ENCODE measurements around the gene AGAP5. TPM values are rescaled to one million over a fixed set of nuclear protein-coding genes. Genes with fewer than 3 reads are reported as not detected.
"Not testable (repeated sequence)": the region's sequence is repeated elsewhere in the genome, so short reads cannot be mapped to it uniquely, and the experiment has no call there.

AGAP5 gene
- polyA plus RNA-seq, 1 donor = 14.6 TPM

DNA sequence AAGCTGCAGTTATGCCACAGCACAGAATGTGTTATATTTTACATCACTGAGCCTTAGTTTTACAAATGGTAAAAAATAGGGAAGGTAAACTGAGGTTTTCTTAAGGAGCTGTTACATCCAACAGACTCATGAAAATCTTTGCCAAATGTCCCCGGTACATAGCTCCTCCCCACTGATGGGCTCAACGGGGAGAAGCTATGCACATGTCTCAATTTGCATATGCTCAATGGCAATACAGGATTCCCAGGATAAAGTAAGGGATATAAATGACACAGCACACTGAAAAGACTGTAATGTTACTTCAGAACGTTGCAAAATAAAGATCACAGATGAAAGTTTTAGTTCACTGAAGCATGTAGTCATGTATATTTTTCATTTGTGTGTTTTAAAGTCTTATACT lies 16.6 kb upstream of the AGAP5 start:
- not testable (repeated sequence) for DNase-seq

DNA sequence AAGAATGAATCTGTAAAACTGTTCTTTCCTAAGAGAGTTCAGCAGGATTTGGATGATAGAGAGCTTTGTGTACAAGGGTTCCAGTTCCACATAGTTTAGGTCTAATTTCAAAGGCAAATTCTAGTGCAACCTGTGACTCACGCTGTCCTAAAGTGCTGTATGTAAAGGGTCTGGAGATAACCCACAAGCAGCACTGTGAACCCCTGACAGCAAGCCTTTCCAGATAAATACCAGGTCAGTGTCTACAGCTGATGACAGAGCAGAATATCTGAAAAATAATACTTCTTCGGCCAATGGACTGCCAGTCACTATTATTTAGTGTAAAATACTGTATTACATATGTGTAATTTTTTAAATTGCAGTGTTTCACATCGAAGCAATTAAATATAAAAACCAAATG lies 16.0 kb upstream of the AGAP5 start:
- DNase-seq = not testable (repeated sequence)

DNA sequence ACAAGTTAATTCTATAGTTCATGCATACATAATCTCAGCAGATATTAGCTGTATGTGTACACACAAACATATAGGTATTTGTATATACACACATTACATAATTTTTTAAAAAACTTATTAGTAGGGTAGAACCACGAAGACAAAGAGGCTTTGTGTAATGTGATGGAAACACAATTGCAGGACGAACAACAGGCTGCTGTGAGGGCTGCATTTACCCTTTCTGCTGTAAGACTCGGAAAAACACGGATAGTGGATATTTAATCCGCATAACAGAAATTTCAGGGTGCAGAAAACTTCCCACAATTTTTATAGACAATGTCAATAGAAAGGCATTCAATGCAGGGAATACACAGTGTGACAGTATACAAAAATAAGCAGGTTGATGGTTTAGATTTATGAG lies 13.8 kb upstream of the AGAP5 start:
- not testable (repeated sequence) for DNase-seq

DNA sequence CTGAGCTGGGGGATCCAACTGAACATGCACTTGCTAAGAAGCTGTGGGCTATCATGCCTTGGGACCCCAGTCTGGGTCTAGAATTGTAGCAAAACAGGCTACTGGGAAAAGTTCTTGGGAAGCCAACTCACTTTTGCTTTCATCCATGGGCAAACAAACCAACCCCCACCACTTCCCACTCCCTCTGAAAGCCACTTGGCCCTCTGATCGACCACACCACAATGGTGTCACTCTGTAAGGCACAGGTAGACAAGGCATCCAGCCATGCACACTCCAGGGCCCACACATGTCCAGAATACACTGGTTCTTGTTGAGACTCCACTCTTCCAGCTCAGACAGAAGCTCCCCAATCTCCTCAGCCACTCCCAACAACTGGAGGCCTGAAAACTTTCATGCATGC lies 10.2 kb upstream of the AGAP5 start:
- not testable (repeated sequence) for DNase-seq

DNA sequence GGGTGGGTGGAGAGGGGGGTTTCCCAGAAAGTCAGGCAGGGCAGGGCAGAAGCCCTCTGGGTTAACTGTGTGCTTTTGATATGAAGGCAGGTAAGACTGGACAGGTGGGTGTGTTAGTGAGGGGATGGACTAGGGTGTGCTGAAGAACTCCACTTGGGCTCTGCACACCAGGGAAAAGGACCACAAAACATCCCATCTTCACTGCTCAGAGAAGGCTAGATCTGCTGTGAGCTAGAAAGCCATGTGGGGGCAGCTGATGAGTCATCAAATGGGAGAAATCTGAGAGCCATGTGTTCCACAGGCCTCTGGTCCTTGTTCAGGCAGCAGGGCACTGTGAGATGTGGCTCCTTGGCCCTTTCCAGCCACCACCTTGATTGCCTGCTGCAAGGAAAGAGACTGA lies 9.7 kb upstream of the AGAP5 start:
- not testable (repeated sequence) for DNase-seq

DNA sequence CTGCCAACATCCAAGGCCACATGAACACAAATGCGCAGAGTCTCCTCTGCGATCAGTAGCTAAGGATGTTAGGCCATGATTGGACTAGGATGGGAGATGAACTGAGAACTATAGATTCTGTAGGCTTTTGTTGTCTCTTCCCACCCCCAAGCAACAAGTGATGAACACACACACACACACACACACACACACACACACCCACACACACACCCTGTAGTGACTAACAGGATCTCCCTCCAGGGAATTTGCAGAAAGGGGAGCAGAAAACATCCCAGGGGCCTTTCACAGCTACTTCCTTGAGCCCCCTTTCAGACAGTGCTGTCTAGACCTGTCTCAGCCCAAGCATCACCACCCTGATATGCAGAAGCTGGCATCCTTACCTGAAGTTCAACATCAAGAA lies 8.6 kb upstream of the AGAP5 start:
- not testable (repeated sequence) for DNase-seq

DNA sequence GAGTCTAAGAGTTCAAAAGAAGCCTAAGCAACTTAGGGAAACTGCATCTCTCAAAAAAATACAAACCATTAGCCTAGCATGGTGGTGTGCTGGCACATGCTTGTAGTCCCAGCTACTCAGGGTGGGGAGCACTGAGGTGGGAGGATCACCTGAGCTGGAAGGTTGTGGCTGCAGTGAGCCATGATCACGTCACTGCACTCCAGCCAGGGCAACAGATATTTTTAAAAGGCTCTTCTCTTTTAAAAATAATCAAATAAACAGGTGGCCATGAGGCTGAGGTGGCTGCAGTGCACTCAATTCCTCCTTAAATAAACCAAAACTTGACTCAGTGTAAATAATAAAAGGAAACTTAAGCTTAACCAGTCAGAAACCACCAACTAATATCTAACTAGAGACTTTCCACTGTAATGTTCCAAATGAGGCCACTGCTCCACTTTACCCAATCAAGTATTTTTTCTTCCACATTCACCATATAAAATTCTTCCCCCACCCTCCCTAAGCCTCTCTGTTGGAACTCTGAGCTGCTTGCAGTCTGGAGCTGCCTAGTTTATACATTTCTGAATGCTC lies 7.7 kb upstream of the AGAP5 start:
- not testable (repeated sequence) for DNase-seq

DNA sequence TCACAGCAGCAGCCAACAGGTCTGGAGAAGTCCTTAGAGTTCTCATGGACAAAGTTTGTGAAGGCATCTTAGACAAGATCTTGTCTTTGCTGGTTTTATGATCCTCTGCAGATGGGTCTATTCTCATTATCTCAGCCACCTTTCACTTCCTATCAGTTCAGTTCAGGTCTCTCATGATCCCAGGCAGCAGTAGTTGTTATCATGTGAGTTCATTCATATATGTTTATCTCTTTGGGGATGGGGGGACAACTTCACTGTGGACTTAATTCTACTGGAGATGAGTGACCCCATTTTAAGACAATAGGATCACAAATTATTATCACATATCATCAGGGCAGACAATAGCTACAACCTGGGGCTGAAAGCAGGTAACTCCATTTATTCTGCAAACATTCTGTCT lies 6.0 kb upstream of the AGAP5 start:
- DNase-seq = not testable (repeated sequence)

DNA sequence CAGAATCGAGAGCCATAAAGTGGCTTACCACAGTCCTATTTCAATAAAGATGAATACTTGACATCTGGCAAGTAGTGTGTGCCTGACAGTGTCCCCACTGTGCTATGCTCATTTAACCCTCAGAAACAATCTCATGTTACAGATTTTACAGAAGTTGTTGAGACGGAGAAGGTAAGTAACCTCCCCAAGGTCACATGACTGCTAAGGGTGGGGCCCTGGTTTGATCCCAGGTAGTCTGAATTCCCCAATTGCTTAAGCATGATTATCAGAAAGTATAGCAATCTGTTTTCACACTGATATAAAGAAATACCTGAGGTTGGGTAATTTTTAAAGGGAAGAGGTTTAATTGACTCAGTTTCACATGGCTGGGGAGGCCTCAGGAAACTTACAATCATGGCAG lies 910 bp upstream of the AGAP5 start:
- not testable (repeated sequence) for DNase-seq

DNA sequence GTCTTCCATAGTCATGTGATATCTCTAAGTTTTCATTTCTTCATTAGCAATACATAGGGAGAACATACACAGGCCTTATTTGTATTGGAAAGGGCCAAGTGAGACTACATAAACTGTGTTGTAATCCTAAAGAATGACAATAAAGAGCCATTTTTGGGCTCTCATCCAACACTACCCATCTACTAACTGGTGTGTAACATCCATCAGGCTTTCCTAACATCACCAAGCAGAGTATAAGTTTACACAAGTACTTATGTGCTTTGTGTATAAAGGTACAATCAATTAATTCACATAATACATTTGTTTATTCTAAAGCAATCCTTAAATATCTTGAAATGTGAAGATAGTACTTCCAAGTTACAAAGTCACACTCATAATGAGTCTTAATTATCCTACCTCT lies 2.6 kb downstream of the AGAP5 start:
- DNase-seq = not testable (repeated sequence)

DNA sequence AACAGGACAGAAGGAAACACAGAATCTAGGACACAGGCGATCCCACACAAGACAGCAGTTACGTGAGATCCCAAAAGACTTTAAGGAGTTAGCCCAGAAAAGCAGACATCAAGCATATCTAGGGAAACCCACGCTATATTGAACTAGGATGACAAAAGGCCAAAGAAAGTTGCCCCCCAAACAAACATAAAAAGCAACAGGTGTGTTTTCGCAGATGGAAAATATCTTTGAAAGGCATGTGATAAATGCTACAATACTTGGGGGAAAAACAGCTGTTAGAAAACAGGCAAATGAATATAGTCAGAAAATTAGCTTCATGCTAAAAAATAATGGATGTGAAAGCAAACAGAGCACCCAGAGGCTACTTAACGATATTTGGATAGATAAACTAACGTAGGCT lies 7.2 kb downstream of the AGAP5 start:
- not testable (repeated sequence) for DNase-seq

DNA sequence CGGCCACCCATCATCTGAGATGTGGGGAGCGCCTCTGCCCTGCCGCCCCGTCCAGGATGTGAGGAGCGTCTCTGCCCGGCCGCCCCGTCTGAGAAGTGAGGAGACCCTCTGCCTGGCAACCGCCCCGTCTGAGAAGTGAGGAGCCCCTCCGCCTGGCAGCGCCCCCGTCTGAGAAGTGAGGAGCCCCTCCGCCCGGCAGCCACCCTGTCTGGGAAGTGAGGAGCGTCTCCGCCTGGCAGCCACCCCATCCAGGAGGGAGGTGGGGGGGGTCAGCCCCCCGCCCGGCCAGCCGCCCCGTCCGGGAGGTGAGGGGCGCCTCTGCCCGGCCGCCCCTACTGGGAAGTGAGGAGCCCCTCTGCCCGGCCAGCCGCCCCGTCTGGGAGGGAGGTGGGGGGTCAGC lies 8.3 kb downstream of the AGAP5 start:
- DNase-seq = not testable (repeated sequence)

DNA sequence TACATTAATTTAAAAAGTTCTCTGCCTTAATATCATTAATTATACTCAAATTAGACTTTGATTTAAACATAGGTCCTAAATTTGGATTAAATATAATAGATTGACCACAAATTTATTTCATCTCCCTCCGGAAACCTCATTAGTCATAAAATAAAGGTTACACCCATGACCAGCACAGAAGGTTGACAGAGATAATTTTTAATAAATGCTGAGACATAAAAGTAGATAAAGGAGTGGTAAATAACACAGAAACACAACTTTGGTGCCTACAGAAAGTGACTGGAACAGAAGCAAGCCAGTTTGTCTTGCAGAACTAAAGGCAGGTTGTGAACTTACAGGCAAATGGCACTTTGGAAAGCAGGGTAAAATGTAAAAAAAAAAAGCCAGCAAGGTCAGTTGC lies 10.3 kb downstream of the AGAP5 start:
- DNase-seq = not testable (repeated sequence)

DNA sequence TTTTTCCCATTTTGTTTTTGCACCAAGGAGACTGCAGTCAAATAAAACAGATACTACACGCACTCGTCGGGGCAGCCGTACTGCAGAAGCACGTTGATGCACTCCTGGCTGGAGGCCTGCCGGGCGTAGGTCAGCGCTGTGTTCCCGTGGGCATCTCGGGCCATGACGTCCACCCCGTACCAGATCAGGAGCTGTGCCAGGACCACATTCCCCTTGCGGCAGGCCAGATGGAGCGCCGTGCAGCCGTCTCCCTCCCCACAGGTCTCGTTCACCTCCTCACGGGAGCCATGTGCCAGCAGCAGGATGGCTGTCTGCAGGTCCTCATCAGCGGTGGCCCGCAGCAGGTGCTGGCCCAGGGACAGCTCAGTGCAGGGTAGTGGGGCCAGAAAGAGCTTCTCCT lies 23.4 kb downstream of the AGAP5 start:
- DNase-seq = not testable (repeated sequence)

DNA sequence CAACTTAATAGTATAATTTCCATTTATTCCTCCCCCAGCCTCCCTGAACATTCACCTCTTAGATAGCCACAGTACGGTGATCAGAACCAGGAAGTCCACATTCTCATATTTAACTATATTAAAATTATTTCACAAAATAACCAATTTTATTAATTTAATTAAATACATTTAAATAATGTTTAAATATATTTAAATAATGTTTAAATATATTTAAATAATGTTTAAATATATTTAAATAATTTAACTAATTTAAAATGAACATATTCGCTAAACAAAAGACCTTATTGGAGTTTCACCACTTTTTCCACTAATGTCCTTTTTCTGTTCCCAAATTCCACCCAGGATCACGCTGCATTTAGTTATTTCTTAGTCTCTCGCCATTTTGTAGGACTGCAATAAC lies 29.5 kb downstream of the AGAP5 start:
- DNase-seq = not testable (repeated sequence)

DNA sequence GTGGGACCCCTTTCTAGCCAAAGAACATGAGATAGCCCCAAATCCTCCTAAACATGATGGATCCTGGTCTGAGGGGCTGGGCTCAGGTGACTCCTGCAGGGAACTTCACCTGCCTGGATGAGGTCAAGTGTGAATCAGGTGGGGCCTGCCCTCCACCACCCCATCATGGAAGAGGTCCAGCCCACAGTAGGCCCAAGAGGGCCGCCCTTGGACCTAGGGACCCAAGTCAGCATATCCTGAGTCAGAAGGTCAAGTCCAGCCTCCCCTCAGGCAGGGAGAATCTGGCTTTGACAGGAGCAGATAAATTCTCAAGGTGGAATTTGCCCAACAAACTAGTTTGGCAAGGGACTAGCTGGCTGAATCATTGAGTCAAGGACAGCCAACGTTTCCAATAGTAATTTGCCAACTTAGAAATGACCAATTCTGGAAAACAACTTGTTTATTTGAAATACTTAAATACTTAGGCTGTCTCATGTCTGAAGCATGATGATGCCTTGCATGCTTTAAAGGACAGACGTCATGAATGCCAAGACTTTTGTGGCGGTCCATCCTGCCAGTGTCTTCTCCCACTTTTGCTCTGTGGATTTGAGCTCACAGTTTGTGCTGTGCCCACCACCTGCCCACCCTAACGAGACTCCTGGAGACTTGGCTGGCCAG lies 31.6 kb downstream of the AGAP5 start:
- DNase-seq = not testable (repeated sequence)

DNA sequence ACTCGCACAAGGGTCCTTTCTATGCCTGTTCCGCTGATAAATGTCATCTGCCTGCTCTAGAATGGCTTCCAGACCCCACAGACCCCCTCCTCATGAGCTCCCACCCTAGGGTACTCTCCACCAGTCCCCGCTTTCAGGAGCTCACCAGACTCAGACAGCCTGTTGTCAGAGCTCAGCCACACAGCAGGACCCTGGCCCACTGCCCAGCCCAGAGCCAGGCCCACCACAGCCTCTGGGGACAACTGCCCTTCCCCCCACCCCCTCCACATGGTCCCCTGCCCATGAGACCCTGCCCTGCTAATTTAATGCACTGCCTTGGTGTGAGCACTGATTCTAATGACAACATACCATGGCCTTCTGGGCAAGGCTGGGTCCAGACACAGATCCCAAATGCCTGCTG lies 32.3 kb downstream of the AGAP5 start:
- DNase-seq = not testable (repeated sequence)

DNA sequence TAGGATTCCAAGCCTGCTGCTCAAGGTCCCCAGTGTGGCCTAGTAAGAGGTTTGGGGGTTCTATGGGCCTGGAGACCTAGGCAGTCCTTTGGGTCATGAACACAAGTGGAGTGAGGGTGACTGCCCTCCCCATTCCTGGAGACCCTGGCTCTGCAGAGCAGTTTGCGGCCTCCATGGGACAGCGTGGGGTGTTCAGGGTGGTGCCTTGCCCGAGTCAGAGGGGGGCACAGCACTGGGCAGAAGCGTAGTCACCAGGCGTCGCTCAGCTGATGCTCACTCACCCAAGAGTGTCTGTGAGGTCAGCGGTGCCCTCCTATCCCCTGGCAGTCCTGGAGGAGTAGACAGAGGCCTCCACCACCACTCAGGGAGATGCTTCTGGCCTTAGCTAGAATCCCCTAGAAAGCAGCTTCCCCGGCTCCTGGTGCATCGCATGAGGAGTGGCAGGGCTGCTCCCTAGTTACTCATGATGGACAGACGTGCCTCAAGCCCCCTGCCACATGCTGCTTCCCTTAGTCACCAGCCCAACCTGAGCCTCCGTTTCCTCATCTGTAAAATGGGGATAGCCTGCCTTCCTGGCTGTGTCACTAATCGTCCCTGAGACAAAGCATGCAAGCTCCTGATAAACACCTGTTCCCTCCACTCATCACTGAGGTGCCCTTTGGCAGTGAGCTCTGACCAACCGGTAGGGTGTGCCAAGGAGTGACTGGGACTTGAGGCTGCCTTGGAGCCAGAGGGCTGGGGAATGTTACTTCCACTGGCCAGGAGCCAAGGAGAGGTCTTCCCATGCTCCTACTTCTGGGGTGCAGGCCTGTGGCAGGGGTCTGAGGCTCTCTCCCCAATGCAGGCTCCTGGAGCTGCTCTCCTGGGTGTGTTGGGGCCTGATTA lies 33.5 kb downstream of the AGAP5 start:
- DNase-seq = not testable (repeated sequence)

DNA sequence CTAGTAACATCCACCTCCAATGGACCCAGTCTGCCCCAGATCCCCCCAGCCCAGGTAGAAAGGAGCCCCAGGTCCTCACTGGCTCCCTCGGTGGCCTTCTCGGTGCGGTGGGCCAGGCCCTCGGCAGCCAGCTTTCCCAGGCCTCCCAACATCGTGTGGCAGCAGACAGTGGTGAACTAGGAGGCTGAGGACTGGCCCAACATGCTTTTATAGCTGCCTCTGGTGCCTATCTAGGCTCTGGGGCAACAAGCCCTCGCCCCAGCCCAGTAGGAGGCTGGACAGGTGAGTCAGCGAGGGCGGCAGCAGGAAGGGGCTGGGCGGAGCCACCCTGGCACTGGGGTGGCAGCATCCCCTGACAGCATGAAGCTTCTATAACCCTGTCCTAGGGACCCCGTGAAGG lies 34.3 kb downstream of the AGAP5 start:
- DNase-seq = not testable (repeated sequence)

DNA sequence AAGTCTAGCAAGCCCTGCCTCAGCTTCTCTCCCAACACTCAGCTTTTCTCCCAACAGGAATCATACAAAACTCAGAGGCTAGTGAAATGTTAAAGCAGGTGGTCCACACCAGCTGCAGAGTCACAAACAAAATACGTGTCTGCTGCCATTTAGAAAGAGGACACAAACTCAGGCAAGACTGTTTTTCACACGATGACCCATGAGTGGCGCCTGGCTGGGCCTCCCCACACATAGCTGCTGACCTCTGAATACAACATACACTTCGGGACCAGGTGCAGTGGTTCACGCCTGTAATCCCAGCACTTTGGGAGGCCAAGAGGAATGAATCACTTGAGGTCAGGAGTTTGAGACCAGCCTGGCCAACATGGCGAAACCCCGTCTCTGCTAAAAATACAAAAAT lies 35.2 kb downstream of the AGAP5 start:
- not testable (repeated sequence) for DNase-seq

DNA sequence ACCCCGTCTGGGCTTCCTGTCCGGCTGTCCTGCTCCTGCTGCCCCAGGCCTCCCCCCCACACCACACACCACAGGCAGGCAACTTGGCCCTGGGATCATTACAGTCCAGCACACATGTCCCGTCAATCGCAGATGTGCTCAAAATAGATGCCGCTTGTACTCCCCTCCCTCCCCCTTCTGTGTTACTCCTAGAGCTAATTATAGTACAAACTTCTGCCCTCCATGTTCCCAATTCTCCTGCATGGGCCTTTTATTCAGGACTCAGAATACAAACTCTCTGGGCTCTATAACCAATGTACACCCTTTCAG lies 42.0 kb downstream of the AGAP5 start, which contains the start of gene SYNPO2L:
Gene SYNPO2L (minus strand): TSS at position 40 of the 309 bp plus-strand sequence. CDS start 107 bp downstream, outside the sequence.
- DNase-seq = no peak

DNA sequence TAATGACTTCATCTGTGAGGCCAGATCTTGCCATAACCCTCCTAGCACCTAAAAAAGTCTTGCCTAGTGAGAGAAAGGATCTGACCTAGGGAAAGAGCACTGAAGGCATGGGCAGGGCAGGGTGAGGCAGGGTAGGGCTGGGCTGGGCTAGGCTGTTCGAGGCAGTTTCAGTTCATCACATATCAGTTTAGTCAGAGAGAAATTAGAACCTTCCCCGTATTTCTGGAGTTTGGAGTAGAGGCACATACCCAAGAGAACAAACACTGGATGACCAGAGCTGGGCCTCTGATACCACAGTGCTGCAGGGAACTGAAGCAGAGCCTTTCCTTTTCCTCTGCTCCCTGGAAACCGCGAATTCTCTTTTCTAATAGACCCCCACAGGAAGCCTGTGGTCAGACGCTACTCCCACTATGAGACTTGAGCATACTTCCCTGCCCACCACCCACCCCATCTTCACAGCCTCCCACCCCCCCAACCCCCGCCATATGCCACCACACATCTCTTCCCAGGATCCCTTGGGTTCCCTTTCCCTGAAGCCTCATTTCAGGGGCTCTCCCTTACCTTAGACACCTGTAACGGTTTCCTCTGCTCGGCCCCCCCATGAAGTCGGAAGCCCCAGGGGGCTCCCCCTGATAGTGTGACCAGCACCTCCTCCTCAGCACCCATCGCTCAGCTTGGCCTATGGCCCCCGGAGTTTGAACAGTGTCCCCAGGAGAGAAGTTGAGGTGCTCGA lies 42.5 kb downstream of the AGAP5 start:
- no peak for DNase-seq

DNA sequence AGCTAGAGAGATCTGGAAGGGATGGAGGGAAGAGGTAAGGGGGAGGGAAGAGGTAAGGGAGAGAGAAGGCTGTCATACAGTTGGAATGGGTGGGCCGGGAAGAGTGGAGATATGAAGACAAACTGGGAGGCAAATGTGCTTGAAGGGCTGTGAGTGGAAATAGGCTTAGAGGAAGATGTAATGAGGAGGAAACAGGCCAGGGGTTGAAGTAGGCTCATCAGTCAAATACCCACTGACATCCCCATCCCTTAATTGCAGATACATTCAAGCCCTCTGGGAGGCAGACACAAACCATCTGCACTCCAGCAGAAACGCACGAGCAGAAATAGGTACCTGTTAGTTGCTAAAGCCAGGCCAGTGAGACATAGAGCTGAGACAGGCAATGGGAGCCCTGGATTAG lies 44.2 kb downstream of the AGAP5 start:
- DNase-seq = no peak
